ENCODE measurements around the gene CDKL1. TPM values are rescaled to one million over a fixed set of nuclear protein-coding genes. Genes with fewer than 3 reads are reported as not detected.

Gene CDKL1
- total RNA-seq, 1 experiment from 2014 or later = 14.4 TPM

DNA sequence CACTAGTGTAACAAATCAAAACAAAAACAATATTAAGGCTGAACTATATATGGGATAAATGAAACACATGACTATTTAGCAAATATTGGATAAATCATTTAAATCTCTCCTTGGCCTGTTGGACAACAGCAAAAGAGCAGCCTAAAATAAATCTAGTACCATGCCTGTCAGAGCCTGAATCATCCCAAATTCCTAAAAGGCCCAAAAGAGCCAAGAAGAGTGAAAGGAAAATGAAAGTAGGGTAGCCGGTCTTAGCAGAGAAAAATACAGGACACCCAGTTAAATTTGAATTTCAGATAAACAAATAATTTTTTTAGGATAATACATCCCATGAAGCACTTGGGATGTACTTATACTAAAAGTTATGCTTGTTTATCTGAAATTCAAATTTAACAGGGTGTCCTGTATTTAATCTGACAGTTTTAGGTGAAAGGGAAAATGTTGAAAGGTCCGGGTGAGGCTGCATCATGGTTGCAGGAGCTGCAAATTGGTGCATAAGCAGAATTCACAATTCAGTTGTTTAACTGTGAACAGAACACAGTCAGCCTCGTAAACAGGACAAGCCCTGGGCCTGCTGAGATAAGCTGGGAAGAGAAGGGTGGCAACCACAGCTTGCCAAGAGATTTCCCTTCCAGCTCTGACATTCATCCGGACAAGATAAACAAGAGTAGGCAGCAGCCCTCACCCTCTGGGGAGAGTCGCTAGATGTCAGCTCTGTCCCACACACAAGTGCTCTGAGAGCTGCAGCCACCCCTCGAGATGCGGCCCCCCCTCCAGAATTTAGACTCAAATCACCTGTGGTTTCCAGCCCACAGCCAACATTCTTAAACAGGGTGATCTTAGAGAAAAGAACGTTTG is 54.2 kb downstream of the CDKL1 start:
- Histone ChIP-seq H3K4me3 (ENCODE audit: low read length) (peak overlapping the region; percentile 13; the same call in 1 of the 2 replicates), H3K9ac (ENCODE audit: low read length) (no peak overlapping the region), H2AFZ (ENCODE audit: low read length) (peak overlapping the region; percentile 12; the same call in 1 of the 2 replicates), H4K20me1 (ENCODE audit: low read length) (no peaks in the 10 kb centered on the region), H3K9me3 (ENCODE audit: low read length) (no peaks in the 10 kb centered on the region), H3K4me2 (ENCODE audit: low read length) (peak overlapping the region; percentile 58), H3K27ac (ENCODE audit: low read length) (no peak overlapping the region), H3K27me3 (ENCODE audit: low read length) (no peaks in the 10 kb centered on the region), H3F3A (ENCODE audit: low read length, unreplicated experiment) (no peaks in the 10 kb centered on the region), H3K79me2 (ENCODE audit: low read length) (no peaks in the 10 kb centered on the region), H3K4me1 (ENCODE audit: insufficient read depth, low read length) (peaks cover 22% of the 10 kb centered on the region), H3K9me2 (replicated peaks; ENCODE audit: low read length) (no peaks in the 10 kb centered on the region), H3K36me3 (ENCODE audit: low read depth, low read length) (no peaks in the 10 kb centered on the region)
- TF ChIP-seq, protein P1, sequence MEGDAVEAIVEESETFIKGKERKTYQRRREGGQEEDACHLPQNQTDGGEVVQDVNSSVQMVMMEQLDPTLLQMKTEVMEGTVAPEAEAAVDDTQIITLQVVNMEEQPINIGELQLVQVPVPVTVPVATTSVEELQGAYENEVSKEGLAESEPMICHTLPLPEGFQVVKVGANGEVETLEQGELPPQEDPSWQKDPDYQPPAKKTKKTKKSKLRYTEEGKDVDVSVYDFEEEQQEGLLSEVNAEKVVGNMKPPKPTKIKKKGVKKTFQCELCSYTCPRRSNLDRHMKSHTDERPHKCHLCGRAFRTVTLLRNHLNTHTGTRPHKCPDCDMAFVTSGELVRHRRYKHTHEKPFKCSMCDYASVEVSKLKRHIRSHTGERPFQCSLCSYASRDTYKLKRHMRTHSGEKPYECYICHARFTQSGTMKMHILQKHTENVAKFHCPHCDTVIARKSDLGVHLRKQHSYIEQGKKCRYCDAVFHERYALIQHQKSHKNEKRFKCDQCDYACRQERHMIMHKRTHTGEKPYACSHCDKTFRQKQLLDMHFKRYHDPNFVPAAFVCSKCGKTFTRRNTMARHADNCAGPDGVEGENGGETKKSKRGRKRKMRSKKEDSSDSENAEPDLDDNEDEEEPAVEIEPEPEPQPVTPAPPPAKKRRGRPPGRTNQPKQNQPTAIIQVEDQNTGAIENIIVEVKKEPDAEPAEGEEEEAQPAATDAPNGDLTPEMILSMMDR (conservative IDR thresholded peaks at IDR 0.05; ENCODE audit: low read depth, low read length) = peak; percentile 72
- TF ChIP-seq EZH2phosphoT487 (IDR thresholded peaks at IDR 0.05; ENCODE audit: borderline replicate concordance, low read length) = no peak
- ChIA-PET CTCF (interaction anchor here (0.5 to 1.1 kb wide), 12 partner anchors 20 to 458 kb away, joined by 3 to 14 read pairs (median 5); partner anchors contain the start of gene MAP4K5), POLR2A (ENCODE audit: unreplicated experiment) (interaction anchor here (0.6 to 0.9 kb wide), 4 partner anchors 8 to 189 kb away, joined by 3 to 32 read pairs (median 5); no protein-coding TSS in a partner anchor)
- BruUV-seq (replicated peaks) = no TSS peak
- ATAC-seq (peak; percentile 95), DNase-seq (peak; percentile 86)
- intact Hi-C loops (cut with micrococcal nuclease) = loop anchor here (1.0 to 5.0 kb wide), 4 partner anchors 21 to 190 kb away; partner anchors contain the start of genes CDKL1 and MAP4K5

DNA sequence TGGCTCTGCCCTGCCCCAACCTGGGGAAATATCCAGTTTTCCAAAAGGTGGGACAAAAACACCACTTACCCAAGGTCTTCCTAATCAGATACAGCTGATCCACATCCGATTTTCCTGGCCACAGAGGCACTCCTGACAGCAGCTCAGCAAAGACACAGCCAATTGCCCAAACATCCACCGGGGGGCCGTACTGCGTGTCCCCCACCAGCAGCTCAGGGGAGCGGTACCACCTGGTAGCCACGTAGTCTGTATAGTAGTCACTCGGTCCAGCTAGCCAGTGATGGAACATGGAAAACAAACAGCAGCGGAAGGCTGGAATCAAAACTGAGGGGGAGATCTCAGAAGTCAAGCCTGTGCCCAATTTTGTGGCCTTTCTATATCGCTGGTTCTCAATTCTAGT is 55.7 kb downstream of the CDKL1 start:
- ChIA-PET POLR2A (ENCODE audit: unreplicated experiment) (no interaction called here), CTCF (interaction anchor here (0.6 kb wide), 1 partner anchor 187 kb away, joined by 14 read pairs; no protein-coding TSS in a partner anchor)
- no peaks in the 10 kb centered on the region for H3K36me3 ChIP-seq (ENCODE audit: low read depth, low read length)
- H3K9me2 ChIP-seq (replicated peaks; ENCODE audit: low read length) = no peaks in the 10 kb centered on the region
- no TSS peak for BruUV-seq (replicated peaks)
- peaks cover 16% of the 10 kb centered on the region for H3K4me1 ChIP-seq (ENCODE audit: insufficient read depth, low read length)
- intact Hi-C loops (cut with micrococcal nuclease) = loop anchor here (5.0 kb wide), 2 partner anchors 56 to 111 kb away; partner anchors contain the start of gene CDKL1
- TF ChIP-seq EZH2phosphoT487 (IDR thresholded peaks at IDR 0.05; ENCODE audit: borderline replicate concordance, low read length) (no peak), EZH2 (IDR thresholded peaks at IDR 0.05; ENCODE audit: low read length, unreplicated experiment) (no peak)
- TF ChIP-seq, protein P1 (conservative IDR thresholded peaks at IDR 0.05; ENCODE audit: low read depth, low read length) = peak; percentile 50; the same call in 1 of the 2 replicates
- H2AFZ ChIP-seq (ENCODE audit: low read length) = no peak overlapping the region
- no peak overlapping the region for H3K4me2 ChIP-seq (ENCODE audit: low read length)
- H3K27me3 ChIP-seq (ENCODE audit: low read length) = no peaks in the 10 kb centered on the region
- no peaks in the 10 kb centered on the region for H4K20me1 ChIP-seq (ENCODE audit: low read length)
- no peaks in the 10 kb centered on the region for H3K9me3 ChIP-seq (ENCODE audit: low read length)
- ATAC-seq (no peak), DNase-seq (no peak)
- no peak overlapping the region for H3K4me3 ChIP-seq (ENCODE audit: low read length)
- H3K9ac ChIP-seq (ENCODE audit: low read length) = no peak overlapping the region
- H3F3A ChIP-seq (ENCODE audit: low read length, unreplicated experiment) = no peaks in the 10 kb centered on the region
- no peaks in the 10 kb centered on the region for H3K79me2 ChIP-seq (ENCODE audit: low read length)
- H3K27ac ChIP-seq (ENCODE audit: low read length) = no peak overlapping the region
